Nucleus accumbens (tissue), 56 donors: ENCODE results near the gene CHST11.
"Not testable (repeated sequence)": the region's sequence is repeated elsewhere in the genome, so short reads cannot be mapped to it uniquely, and the experiment has no call there.

Experiments
- DNase-seq, 56 donors: peaks; one replicate each; lab custom pipeline; 2025; lab: John Stamatoyannopoulos, UW

CHST11 gene

DNA sequence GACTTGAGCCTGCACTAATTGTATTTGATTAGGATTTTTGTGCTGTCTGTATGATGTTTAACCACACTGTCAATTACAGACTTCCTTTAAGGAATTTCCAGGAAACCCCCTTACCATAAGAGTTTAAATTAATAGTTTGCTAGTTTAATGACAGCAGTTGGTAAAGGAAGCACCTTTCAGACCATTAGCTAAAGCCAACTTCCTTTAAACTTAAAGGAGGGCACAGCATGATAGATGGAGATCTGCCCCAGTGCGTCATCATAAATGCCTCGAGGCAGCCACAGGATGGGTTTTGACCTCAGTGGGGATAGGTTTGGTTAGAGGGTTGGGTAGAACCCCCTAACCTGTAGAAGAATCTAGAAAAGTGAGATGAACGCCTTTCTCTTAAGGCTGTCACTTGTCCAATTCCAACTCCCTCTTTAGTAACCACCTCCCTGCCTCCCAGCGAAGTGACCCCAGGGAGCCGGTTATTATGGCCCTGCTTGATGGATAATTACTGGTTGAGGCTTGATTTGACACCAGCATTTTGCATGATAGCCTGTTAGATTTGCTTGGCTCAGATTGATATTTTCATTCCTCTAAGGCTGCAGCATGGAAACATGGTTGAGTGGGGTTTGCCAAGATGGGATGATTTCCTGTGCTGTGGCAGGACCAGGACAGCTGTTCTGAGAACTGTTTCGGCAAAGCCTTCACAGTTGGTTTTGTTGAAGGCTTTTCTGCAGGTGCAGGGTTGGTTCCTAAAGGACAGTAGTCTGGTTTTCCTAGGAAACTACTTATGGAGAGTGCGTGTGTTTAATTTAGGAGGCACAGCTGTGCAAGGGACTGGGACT, 62.7 kb downstream of the CHST11 start:
- DNase-seq, result no peak

DNA sequence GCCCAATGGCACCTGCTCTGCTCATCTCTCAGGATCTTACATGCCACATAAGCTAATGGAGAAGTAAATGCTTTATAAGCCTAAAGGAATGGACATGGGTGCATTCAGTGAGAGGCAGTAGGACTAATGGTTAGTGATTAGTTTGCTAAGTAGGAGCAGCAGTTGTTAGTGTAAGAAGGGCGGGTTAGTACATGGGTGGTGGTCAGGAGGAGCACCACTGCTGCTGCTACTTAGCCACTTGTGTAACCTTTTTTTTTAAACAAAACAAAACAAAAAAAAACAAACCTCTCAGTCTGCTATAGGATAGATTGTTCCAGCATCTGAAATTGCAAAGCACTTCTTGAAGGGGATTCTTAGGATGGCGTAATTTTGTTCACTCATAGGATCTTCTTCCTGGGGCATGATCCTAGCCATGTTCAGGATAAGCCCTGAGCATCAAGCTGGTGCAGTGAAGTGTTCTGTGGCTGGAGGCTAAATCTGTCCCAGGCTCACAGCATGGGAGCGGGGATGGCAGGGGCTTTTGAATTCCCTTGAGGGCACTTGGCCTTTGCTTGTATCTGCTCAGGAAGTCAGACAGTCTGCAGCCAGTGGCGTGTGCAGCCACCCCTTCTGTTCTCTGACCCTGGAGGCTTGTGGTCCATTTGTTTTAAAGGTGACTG, 63.6 kb downstream of the CHST11 start:
- no peak for DNase-seq

DNA sequence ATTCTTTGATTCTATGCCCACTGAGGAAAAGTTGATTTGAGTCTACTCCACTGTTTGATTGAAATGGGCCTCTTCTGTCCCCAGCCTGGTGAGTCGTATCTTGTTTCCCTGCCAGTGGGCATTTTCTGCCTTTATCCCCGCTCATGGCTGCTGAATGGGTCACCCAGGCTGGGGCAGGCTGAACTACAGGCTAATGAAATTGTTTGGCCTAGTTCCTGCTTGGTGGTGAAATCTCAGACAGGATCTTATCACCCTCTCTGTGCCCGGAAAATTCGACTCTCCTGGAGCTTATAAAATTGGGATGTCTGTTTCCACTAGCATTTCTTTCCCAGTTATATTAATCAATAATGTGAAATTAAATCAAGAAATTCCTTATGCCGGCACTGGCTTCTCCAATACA, 65.0 kb downstream of the CHST11 start:
- DNase-seq, result no peak

DNA sequence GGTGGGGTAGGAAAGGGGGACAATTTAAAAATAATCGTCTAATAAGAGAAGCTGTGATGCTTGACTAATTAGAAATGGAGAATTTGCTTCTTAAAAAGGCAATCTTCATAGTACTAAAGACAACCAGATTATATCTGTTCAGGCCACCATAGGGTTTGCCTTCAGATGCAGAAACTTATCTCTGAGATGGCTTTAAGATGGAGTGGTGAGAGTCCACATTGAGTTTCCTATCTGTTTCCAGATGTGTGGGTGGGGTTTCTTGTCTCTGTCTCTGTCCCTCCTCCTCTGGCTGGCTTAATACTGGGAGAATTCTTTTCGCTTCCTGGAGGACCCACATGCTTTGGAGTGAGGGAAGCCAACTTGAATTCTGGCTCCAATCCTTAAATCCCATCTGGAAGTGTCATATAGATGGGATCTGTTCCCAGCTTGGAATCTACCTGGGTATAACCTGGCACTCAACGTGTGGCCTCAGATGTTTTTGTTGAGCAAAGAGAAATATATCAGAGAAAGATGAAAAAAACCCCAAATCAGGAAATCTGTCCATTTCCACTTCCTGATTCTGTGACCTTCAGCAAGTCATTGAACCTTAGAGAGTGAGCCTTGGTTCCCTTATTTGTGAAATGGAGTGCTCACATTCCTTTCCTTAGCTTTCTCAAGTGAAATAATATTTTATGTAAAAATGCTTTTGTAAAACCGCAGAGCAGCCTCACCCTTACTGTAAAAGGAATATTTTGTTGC, 66.4 kb downstream of the CHST11 start:
- no peak for DNase-seq

DNA sequence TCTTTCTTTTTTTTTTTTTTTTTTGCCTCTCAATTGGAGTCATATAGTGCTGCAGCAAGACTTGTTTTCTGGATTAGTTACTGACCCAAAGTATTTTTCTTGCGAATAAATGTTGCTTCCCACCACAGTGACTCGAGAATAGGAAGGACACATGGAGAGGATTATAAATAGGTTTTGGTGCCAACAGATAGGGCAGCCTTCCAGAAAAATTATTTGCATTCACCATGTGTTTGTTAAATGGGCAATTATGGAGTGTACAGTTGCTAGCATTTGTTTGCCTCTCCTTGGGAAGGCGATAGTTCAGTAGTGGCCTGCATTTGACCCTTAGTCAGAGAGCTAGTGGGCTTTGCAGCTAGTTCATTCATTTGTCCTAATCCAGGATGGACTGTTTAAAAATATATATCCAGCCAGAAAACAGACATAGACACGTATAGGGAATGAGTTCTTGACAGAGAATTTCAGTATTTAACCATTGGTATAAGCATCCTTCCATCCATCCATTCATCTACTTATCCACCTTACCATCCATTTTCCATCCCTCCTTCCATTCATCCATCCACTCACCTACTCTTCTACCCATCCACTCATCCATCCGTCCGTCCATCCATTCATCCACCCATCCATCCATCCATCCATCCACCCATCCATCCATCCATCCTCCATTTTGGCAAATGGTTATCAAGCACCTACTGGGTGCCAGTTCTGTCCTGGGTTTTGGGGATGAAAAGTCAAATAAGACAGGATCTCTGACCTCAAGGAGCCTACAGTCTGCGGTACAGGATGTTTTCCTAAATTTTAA, 67.5 kb downstream of the CHST11 start:
- no peak for DNase-seq

DNA sequence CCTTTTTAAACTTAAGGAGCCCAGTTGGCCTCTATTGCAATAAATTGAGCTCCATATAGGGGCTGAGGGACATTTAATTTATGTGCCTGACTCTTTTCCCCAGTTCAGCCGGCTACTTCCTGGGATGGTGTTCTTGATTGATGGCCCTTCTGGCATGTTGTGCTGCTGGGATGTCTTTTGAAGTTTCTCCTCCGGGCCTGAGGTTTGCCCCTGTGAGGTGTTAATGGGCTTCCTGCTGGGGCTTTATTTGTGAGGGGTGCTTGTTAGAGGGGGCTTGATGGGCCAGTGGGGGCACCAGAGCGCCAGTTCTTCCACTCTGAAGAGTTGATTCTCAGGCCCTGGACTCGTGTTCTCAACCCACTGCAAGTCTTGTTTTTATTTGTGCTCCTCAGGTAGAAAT, 69.6 kb downstream of the CHST11 start:
- no peak for DNase-seq

DNA sequence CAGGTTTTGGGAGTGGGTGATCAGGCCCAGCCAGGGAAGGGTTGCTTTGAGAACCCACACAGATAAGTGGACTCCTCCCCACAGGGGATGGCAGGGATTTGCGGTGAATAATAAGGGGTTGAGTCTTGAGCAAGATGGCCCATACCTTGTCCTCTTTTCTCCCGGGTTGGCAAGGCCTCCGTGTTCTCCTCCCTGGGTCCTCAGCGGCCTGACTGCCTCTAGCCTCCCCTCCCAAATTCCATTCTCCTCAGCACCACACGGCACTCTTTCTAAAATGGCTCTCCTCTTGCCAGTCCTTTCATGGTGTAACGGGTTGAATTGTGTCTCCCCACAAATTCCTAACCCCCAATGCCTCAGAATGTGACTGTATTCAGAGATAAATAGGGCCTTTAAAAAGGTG, 70.0 kb downstream of the CHST11 start:
- no peak for DNase-seq

DNA sequence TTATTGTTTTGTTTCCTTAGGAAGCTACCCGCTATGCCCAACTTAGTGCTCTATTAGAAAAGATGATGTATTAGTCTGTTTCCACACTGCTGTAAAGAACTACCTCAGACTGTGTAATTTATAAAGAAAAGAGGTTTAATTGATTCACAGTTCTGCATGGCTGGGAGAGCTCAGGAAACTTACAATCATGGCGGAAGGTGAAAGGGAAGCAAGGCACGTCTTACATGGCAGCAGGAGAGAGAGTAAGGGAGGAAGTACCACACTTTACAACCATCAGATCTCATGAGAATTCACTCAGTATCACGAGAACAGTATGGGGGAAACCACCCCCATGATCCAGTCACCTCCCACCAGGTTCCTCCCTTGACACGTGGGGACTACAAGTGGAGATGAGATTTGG, 70.9 kb downstream of the CHST11 start:
- not testable (repeated sequence) for DNase-seq

DNA sequence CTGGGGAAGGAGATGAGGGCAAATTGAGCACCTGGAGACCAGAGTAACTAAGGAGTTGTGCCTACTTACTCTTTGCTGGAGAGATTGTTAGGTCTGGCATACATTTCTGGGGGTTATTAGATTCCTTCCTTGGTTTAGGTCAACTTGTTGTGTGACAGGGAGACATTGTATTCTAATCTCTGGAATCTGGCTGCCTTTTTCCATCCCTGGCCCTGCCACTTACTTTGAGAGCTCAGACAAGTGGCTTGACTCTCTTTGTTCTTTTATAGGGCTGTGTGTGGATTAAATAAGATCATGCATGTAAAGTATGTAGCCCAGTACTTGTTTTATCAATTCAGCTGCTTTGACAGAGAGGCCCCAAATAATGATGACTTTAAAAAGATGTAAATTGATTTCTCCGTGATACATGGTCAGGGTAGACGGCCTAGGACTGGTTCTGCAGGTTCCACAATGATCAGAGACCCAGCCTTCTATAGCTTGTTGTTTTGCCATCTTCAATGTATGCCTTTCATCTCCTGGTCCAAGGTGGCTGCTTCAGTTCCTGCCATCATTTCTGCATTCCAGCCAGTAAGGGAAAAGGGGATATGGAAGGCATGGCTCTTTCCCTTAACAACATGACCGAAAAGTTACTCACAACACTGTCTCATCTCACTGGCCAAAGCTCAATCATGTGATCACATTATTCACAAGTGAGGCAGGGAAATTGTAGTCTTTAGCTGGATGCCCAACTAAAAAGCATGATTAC, 72.6 kb downstream of the CHST11 start:
- no peak for DNase-seq

DNA sequence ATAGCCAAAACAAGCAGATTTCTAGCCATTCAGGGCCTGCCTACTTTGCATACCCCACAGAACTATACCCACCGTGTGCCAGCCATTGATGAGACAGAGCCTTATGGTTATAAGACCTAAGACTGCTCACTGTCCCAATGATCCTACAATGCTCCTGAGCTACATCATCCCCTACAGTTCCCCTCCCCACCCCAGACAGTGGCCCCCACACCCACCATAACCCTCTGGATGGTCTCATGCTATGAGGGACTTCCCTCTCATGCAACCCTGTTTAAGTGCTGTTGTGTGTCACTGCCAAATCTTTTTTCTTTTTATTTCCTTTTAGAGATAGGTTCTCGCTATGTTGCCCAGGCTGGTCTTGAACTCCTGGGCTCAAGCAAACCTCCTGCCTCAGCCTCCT, 75.9 kb downstream of the CHST11 start:
- no peak for DNase-seq

DNA sequence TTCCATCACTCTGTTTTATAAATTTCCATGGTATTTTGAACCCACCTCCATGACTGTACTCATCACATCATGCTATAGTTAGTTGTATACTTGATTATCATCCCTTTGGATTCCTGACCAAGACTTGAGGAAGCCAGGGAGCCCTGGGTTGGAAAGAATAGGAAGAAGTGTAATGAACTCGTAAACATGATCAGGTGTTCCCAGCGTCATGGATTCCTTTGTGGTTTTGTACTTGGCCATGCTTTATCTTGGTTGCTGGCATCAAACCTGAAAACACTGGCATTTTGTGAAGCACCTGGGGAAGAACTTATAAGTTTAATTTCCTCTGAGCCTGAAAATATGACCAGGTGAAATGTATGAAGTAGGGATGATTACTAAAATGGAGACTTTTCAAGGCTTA, 76.4 kb downstream of the CHST11 start:
- DNase-seq, result no peak

DNA sequence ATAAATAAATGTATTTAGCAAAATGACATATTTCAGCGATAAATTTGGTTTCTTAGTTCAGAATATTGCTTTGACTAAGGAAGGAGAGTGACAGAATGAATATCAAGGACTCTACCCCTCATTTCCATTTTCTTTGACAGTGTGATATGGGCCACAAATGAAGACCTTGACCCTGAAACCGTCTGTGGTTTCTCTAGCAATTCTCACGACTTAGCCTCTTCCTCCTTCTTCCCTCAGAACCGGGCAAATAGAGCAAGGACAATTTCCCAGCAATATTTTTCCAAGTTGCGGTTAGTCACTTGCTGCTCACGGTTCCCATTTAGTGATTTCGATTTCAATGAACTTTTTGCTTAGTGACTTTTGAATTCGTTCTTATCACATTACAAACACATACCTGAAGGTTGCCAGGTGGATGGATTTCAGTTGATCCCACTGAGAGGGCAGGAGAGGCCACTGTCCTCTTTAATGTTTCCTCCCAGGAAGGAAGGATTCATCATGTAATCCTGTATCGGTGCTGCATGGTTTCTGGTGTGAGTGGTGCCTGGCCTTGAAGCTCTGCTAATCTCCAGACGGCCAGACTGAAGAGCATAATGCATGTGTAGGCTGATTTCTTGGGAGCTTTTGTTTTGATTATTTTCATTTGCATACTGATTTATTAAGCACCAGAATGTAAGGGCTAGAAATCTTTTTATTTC, 77.6 kb downstream of the CHST11 start:
- no peak for DNase-seq

DNA sequence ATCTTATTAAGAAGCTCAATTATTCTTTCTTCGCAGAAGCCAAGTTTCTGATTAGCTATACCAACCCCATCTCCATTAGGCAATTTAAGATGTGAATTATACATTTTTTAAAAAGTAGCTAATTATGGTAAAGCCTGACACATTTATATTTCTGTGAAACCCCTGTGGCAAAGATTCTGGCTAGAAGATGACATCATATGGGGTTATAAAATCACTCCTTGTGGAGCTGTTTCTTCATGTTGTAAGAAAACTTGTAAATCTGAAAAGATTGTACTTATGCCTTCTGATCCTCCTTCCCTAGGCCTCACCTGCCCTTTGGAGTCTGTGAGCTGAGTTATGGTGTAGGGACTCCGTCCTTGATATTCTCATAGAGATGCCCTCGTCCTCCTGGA, 78.1 kb downstream of the CHST11 start:
- no peak for DNase-seq

DNA sequence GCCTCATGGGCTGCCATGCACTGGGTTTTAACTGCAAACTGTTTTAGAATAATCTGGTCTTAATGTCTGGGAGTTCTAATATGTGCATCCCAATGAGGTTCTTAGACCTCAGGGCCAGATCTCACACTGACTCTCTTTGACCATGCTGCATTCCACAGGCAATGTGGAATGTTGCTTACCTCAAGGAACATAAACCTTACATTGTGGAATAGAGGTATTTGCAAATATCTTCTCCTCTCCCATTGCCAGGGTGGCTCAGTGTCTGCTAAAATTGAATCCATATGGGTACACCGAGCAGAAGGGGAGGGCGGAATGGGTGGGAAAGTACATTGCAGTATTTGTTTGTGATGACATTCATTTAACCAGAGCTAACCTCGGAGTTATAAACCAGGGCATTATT, 78.6 kb downstream of the CHST11 start:
- no peak for DNase-seq

DNA sequence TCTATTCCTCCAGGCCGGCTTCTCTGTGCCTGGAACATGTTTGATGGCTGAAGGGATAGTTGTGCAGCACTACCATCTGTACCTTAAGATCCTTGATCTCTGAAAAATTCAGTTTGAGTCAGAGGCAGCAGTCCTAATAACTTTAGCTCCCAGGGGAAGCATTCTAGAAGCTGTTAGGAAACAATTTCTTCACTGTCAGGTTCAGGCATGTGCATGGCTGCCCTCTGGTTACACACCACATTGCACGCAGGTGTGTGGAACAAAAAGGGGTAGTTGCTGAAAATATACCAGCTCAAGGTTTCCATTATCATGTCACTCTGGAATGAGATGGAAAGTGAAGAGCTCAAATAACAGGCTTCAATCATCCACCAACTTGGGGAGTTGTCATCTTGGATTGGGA, 80.1 kb downstream of the CHST11 start:
- DNase-seq, result no peak

DNA sequence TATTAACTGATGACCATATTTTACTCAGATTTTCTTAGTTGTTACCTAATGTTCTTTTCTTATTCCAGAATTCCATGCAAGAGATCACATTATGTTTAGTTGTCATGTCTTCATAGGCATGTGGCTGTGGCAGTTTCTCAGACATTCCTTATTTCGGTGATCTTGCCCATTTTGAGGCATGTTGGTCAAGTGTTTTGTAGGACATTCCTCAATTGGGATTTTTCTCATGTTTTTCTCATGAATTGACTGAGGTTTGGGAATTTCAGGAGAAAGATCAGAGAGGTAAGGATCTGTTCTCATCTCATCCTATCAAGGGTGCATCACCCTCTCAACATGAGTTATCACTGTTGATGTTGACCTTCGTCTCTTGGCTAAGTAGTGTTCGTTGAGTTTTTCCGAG, 81.3 kb downstream of the CHST11 start:
- no peak for DNase-seq

DNA sequence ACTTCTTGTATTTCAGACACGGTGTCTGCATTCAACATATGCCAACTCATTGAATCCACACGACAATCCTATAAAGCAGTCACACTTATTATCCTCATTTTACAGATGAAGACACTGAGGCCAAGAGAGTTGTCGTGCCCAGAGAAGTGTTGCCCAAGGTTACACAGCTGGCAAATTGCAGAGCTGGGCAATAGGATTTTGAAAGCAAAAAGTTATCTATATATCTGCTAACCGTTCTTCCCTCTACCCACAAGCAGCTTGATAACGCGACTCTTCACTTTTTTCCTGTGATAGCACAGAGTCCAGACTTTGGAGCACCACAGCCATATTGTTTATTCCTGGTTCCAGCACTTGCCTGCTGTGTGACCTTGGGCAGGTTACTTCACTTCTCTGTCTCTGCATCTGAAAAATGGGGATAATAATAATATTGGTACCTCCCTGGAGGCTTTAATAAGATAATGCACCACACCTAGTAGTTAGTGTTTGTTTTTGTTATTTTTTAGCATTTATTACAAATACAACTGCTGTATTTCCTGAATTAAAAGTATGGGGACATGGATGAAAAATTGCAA, 82.2 kb downstream of the CHST11 start:
- no peak for DNase-seq

DNA sequence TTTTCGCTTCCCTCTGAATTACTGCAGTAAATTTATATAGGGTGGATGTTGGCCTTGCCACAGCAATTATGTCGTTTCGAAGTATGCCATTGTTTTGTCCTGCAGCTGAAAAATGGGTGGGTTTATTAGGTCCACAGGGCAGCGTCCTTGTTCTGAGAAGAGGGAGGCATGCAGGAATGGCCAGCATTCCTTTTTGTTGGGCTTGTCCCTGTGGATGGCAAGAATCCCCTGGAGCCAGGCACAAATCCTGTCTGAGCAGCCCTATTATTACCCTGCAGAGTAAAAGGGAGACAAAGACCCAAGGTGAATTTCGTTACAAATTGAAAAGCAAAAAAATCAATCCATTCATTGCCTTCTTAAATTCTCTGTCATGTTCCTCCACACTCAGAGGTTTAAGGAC, 88.1 kb downstream of the CHST11 start:
- no peak for DNase-seq

DNA sequence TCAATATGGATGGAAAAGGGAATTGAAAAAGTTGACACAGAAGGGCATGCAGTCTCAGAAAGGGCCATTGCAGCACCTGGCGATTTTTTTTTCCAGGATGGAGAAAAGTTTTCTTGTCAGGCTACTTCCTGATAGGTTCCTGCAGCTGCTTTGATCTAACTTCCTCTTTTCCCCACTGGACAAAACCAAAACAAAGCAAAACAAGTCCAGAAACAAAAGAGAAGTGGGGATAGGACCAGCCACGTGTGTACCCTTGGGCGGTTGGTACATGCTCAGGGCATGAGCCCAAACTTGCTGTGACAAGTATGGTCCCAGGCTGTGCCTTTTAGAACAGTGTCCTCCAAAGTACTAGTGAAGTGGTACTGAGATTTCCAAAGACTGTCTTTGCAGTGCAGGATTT, 89.8 kb downstream of the CHST11 start:
- peak in 5 of 56 donors; percentile 6 to 20 (median 17) for DNase-seq
